ENCODE measurements around the gene HDHD5.

Gene HDHD5

DNA sequence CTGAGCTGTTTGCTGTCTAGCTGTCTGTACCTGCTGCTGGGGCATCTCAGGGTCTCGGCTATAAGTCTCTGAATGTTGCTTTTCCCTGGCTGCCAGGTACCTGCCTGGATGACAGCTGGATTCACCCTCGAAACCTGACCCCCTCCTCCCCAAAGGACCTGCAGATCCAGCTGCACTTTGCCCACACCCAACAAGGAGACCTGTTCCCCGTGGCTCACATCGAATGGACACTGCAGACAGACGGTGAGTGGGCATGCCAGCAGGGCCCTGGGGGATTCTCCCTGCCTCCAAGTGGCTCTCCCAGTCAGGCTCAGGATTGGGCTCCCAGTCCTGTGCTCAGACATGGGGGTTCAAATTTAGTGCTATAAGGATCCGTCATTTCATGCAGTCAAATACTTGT, 61.4 kb downstream of the HDHD5 start:
- DNase-seq (ENCODE audit: low spot score) = no peak
- ChIA-PET POLR2A (ENCODE audit: low non-redundant PET) (no interaction called here), CTCF (no interaction called here)
- H3K27ac ChIP-seq = no peak overlapping the region
- TF ChIP-seq, protein P1, sequence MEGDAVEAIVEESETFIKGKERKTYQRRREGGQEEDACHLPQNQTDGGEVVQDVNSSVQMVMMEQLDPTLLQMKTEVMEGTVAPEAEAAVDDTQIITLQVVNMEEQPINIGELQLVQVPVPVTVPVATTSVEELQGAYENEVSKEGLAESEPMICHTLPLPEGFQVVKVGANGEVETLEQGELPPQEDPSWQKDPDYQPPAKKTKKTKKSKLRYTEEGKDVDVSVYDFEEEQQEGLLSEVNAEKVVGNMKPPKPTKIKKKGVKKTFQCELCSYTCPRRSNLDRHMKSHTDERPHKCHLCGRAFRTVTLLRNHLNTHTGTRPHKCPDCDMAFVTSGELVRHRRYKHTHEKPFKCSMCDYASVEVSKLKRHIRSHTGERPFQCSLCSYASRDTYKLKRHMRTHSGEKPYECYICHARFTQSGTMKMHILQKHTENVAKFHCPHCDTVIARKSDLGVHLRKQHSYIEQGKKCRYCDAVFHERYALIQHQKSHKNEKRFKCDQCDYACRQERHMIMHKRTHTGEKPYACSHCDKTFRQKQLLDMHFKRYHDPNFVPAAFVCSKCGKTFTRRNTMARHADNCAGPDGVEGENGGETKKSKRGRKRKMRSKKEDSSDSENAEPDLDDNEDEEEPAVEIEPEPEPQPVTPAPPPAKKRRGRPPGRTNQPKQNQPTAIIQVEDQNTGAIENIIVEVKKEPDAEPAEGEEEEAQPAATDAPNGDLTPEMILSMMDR (conservative IDR thresholded peaks at IDR 0.05; ENCODE audit: low read depth) = no peak

DNA sequence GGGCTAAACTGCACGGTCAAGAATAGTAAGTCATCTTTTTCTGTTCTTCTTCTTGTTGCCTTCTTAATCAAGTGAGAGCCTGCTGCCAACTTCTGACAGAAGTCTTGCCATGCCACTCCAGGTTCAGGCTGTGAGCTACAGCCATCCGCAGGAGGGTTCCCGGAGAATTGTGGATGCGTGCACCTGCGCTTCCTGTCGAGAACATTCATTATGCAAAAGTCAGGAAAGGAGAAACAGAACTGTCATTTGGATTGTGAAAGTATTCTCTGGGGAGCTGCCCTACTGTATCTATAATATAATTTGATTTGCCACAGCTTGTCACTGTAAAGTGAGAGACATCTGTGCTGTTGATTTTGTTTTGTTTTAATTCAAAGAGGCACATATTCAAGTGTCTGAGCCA, 62.0 kb downstream of the HDHD5 start:
- no peak for DNase-seq (ENCODE audit: low spot score)
- TF ChIP-seq, protein P1 (conservative IDR thresholded peaks at IDR 0.05; ENCODE audit: low read depth) = no peak
- no peak overlapping the region for H3K27ac ChIP-seq
- CTCF ChIA-PET = no interaction called here
- POLR2A ChIA-PET (ENCODE audit: low non-redundant PET) = no interaction called here

DNA sequence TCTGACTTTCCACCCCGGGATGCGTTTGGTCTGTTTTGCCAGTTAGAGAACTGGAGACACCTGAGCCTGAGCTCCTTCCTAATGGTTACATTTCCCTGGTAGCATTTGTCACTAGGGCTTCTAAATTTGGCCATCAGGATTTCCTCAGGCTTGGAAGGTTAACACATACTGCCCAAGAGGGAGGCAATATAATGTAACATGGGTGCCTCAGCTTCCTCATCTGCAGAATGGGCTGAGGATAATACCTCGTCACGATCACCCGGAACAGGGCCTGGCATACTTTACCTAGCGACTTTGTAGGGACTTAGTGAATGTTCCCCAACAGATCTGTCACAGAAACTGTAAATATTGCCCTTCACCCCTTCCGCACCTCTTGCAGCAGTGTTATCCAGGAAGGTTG, 63.0 kb downstream of the HDHD5 start:
- no peak overlapping the region for H3K27ac ChIP-seq
- ChIA-PET POLR2A (ENCODE audit: low non-redundant PET) (no interaction called here), CTCF (interaction anchor here (0.5 to 0.7 kb wide), 3 partner anchors 84 to 476 kb away, joined by 3 to 5 read pairs (median 3); no protein-coding TSS in a partner anchor)
- TF ChIP-seq, protein P1 (conservative IDR thresholded peaks at IDR 0.05; ENCODE audit: low read depth) = no peak
- no peak for DNase-seq (ENCODE audit: low spot score)

DNA sequence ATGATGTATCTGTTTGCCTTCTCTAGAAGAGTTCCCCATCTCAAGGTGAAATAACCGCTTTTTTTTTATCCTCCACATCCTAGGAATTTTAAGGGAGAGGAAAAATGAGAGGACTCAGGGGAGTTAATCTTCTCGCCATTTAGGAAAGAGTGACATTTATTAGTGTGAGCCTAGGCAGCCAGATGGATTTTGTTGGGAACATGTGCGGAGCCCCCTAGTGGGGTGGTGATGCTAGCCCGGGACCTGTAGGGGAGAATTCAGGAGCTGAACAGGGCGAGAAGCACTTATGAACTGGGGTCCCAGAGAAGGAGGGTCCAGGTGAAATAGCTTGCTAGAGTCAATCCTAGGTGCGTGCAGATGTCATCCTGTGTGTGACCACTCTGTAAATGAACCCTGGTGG, 63.5 kb downstream of the HDHD5 start:
- POLR2A ChIA-PET (ENCODE audit: low non-redundant PET) = no interaction called here
- H3K27ac ChIP-seq = no peak overlapping the region
- CTCF ChIA-PET = interaction anchor here (0.5 to 0.7 kb wide), 3 partner anchors 85 to 477 kb away, joined by 3 to 5 read pairs (median 3); no protein-coding TSS in a partner anchor

DNA sequence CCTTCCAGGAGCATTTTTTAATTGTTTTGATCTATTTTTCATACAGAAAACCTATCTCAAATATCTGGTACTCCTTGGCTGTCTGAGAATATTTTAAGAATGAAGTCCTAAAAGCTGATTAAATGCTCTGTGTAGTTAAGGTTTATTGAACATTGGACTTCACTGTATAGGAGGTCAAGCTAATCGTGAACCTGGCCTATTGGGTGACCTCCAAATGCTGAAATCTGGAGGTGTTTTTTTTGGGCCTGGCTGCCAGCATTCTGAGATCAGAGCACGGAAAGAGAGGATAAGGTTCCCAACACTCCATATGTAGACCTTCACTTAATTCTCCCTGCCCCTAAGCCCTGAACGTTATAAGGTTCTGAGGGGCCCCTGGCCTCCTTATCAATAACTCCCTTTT, 66.0 kb downstream of the HDHD5 start:
- DNase-seq (ENCODE audit: low spot score) = no peak
- TF ChIP-seq, protein P1 (conservative IDR thresholded peaks at IDR 0.05; ENCODE audit: low read depth) = no peak
- ChIA-PET POLR2A (ENCODE audit: low non-redundant PET) (no interaction called here), CTCF (no interaction called here)
- no peak overlapping the region for H3K27ac ChIP-seq

More for the DNA sequence above, 63.5 kb downstream of the HDHD5 start:
- DNase-seq (ENCODE audit: low spot score) = no peak
- TF ChIP-seq, protein P1 (conservative IDR thresholded peaks at IDR 0.05; ENCODE audit: low read depth) = no peak; the same call in 1 of the 2 replicates

DNA sequence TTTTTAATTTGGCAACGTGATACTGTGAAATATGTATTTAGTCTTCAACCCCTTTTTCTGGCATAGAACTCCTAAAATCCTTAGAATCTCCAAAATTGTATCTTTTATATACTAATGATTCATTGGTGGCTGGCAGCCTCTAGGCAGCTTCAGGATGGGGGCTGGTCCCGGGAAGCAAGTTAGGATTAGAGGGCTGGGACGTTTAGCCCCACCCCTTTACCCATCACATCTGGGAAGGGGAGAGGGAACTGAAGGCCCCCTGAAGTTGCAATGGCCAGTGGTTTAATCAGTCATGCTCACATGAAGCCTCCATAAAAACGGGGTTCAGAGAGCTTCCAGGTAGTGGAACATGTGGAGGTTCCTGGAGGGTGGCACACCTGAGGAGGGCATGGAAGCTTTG, 67.2 kb downstream of the HDHD5 start:
- CTCF ChIA-PET = no interaction called here
- no peak overlapping the region for H3K27ac ChIP-seq
- TF ChIP-seq, protein P1 (conservative IDR thresholded peaks at IDR 0.05; ENCODE audit: low read depth) = no peak
- POLR2A ChIA-PET (ENCODE audit: low non-redundant PET) = no interaction called here
- DNase-seq (ENCODE audit: low spot score) = no peak

DNA sequence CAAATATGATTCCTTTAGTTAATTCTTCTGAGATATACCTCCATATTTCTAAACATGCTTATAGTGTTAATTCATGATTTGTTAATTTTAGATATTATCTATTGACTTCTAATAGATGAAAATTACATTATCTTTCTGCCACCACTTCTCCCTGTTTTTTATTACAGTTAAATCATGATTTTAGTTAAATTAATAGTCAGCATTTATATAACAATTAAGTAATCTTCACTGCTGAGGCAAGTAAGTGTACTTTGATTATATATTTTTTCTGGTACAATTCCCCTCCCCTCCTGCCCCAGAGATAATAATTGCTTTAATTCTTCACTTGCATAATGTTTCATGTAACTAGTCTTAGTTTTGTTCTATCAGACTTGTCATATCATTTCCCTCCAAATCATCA, 68.5 kb downstream of the HDHD5 start:
- TF ChIP-seq, protein P1 (conservative IDR thresholded peaks at IDR 0.05; ENCODE audit: low read depth) = no peak
- H3K27ac ChIP-seq = no peak overlapping the region
- no peak for DNase-seq (ENCODE audit: low spot score)
- CTCF ChIA-PET = interaction anchor here (0.7 kb wide), 1 partner anchor 8 kb away, joined by 3 read pairs; no protein-coding TSS in a partner anchor
- POLR2A ChIA-PET (ENCODE audit: low non-redundant PET) = no interaction called here

Data from RWPE1 (cell line).